SK-N-DZ (cell line): Measurements from ENCODE around the gene CYP4F22. TPM values are rescaled to one million over a fixed set of nuclear protein-coding genes. Genes with fewer than 3 reads are reported as not detected.
"Not testable (repeated sequence)": the region's sequence is repeated elsewhere in the genome, so short reads cannot be mapped to it uniquely, and the experiment has no call there.

ENCODE experiments used
- DNase-seq: peaks from one replicate; pipeline ENCODE4 v3.0.0-alpha.2; 2015; ENCODE audit warnings: low spot score
- polyA plus RNA-seq, 2 experiments: library from polyadenylated mRNA; depleted of rRNA; stranded (reverse); fragments of >200 nt; gene quantifications; 2 replicates each; pipeline ENCODE4 v1.2.3, GENCODE V29; 2014

Gene CYP4F22
- not detected in 2 replicates for polyA plus RNA-seq (2014; cell fraction: cytosol; rRNA removed)
- polyA plus RNA-seq (2014; cell fraction: nucleus; rRNA removed) = not detected in 2 replicates

- no peak for DNase-seq
Observed at GRCh38 chr19:15508035-15508710, at the start of gene CYP4F22. Gene CYP4F22 (plus strand): TSS chr19:15508525. CDS start chr19:15525337, 16,812 bp downstream.

GRCh38 chr19:15461694-15462093 lies 46.6 kb upstream of the CYP4F22 start:
- no peak for DNase-seq

GRCh38 chr19:15463861-15464371 lies 44.4 kb upstream of the CYP4F22 start:
- no peak for DNase-seq

- DNase-seq = no peak
Observed at GRCh38 chr19:15464394-15465385, 43.6 kb upstream of the CYP4F22 start, which contains the start of gene RASAL3. Gene RASAL3 (minus strand): TSS chr19:15464544. CDS start chr19:15464358, 186 bp downstream.

GRCh38 chr19:15466851-15467733 lies 41.2 kb upstream of the CYP4F22 start:
- DNase-seq = no peak

DNA sequence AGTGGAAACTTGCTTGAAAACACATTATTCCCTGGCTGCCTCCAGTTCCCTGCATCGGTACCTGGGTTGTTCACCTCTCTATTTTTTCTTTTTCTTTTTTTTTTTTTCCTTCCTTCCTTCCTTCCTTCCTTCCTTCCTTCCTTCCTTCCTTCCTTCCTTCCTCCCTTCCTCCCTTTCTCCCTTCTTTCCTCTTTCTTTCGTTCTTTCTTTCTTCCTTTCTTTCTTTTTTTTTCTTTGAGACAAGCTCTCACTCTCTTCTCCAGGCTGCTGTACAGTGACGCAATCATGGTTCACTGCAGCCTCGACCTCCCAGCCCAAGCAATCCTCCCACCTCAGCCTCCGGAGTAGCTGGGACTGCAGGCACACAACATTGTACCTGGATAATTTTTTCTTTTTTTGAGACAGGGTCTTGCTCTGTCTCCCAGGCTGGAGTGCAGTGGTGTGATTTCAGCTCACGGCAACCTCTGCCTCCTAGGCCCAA lies 40.6 kb upstream of the CYP4F22 start:
- DNase-seq = no peak

GRCh38 chr19:15468675-15469512 lies 39.4 kb upstream of the CYP4F22 start:
- DNase-seq = no peak

- no peak for DNase-seq
Observed at GRCh38 chr19:15469513-15470297, 38.6 kb upstream of the CYP4F22 start.

GRCh38 chr19:15471639-15472101 lies 36.7 kb upstream of the CYP4F22 start:
- DNase-seq = no peak

- DNase-seq = not testable (repeated sequence)
Observed at GRCh38 chr19:15473821-15474220, 34.5 kb upstream of the CYP4F22 start.

GRCh38 chr19:15475169-15475568 lies 33.2 kb upstream of the CYP4F22 start:
- DNase-seq = no peak

- no peak for DNase-seq
Observed at GRCh38 chr19:15475611-15476010, 32.7 kb upstream of the CYP4F22 start.

GRCh38 chr19:15476325-15476724 lies 32.0 kb upstream of the CYP4F22 start:
- no peak for DNase-seq

- DNase-seq = no peak
Observed at GRCh38 chr19:15479391-15480345, 28.7 kb upstream of the CYP4F22 start, which contains the start of gene PGLYRP2. Gene PGLYRP2 (minus strand): TSS chr19:15479501. CDS start chr19:15479371, 130 bp downstream.

DNA sequence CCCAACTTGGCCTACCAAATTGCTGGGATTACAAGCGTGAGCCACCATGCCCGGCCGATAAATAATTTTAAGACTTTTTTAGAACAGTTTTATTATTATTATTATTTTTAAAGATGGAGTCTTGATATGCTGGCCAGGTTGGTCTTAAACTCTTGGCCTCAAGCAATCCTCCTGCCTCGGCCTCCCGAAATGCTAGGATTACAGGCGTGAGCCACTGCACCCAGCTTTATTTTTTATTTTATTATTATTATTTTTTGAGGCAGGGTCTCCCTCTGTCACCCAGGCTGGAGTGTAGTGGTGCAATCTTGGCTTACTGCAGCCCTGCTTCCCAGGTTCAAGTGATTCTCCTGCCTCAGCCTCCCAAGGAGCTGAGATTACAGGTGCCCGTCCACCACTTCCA lies 27.3 kb upstream of the CYP4F22 start:
- not testable (repeated sequence) for DNase-seq

GRCh38 chr19:15485768-15486167 lies 22.6 kb upstream of the CYP4F22 start:
- DNase-seq = not testable (repeated sequence)

DNA sequence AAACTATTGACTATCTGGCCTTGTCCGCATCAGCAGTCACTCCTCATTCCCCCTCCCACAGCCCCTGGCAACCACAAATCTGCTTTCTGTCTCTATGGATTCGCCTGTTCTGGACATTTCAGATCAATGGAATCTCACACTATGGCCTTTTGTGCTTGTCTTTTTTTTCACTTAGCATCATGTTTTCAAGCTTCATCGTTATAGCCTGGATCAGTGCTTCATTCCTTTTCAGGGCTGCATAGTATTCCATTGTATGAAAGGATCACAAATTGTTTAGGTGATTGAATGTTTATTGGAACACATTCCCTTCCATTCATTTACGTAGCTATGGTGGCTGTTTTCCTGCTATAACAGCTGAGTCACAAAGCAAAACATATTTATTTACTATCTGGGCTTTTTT lies 21.3 kb upstream of the CYP4F22 start:
- DNase-seq = no peak
